H1 (cell line): ENCODE measurements around the gene SNRPA1. TPM values are rescaled to one million over a fixed set of nuclear protein-coding genes. Genes with fewer than 3 reads are reported as not detected.

ENCODE experiments used
- CTCF ChIA-PET: fragments of 300-600 bp; sonication (Branson Sonifier 250); formaldehyde crosslinking; loops from one replicate; lab custom pipeline; 2021; ENCODE audit not compliant: partially characterized antibody; lab: Charles Lee
- POLR2A ChIA-PET: fragments of 300-600 bp; sonication (Branson Sonifier 250); formaldehyde crosslinking; loops from one replicate; lab custom pipeline; 2021; ENCODE audit warnings: inconsistent platforms; ENCODE audit not compliant: partially characterized antibody; lab: Charles Lee
- DNase-seq, 2 experiments: peaks; one replicate each; pipeline versions ENCODE4 v3.0.0 to v3.0.0-alpha.2; 2010 to 2022; ENCODE audit warnings: low spot score in 2 of 2, low read depth in 1 of 2, mixed read lengths in 1 of 2
- FAIRE-seq: peaks from 2 replicates; lab custom pipeline; 2011; peaks lifted over from hg19 to GRCh38; lab: Jason Lieb, UNC
- H2AFZ ChIP-seq: 2 replicates; pipeline ENCODE4 v1.8.1; 2012; ENCODE audit warnings: low read length, inconsistent platforms
- H2AK5ac ChIP-seq: 2 replicates; pipeline ENCODE4 v1.6.1; 2013; ENCODE audit warnings: low read depth, low read length
- H2BK120ac ChIP-seq: replicated peaks from 2 replicates; pipeline ENCODE3; 2013; ENCODE audit warnings: low read depth, low read length, inconsistent platforms
- H2BK12ac ChIP-seq: 2 replicates; pipeline ENCODE4 v1.6.1; 2013; ENCODE audit warnings: low read depth, low read length
- H2BK15ac ChIP-seq: 2 replicates; pipeline ENCODE4 v1.6.1; 2013; ENCODE audit warnings: low read length
- H2BK20ac ChIP-seq: 2 replicates; pipeline ENCODE4 v1.6.1; 2013; ENCODE audit warnings: low read length
- H2BK5ac ChIP-seq: 2 replicates; pipeline ENCODE4 v1.6.1; 2013; ENCODE audit warnings: low read depth, low read length
- H3K14ac ChIP-seq: 2 replicates; pipeline ENCODE4 v1.6.1; 2013; ENCODE audit warnings: inconsistent platforms; ENCODE audit not compliant: insufficient read length
- H3K18ac ChIP-seq: 2 replicates; pipeline ENCODE4 v1.6.1; 2013; ENCODE audit warnings: low read length; ENCODE audit errors: extremely low read depth
- H3K23ac ChIP-seq: 2 replicates; pipeline ENCODE4 v1.6.1; 2013; ENCODE audit warnings: inconsistent platforms; ENCODE audit not compliant: insufficient read length
- H3K23me2 ChIP-seq: 2 replicates; pipeline ENCODE4 v1.6.1; 2013; ENCODE audit warnings: low read depth, low read length
- H3K27ac ChIP-seq: 2 replicates; pipeline ENCODE4 v1.6.1; 2011; ENCODE audit warnings: low read depth, low read length, inconsistent platforms
- H3K27me3 ChIP-seq, 4 experiments: replicated peaks in 1 of 4; 1 replicate in 1 of 4; 2 replicates in 3 of 4; pipeline versions ENCODE4 v1.6.1 to v1.8.1; 2011 to 2013; ENCODE audit warnings: low read length in 3 of 4, mild to moderate bottlenecking in 3 of 4, inconsistent platforms in 2 of 4, mixed read lengths in 2 of 4, moderate library complexity in 1 of 4; ENCODE audit not compliant: control insufficient read depth in 3 of 4, insufficient read depth in 3 of 4; ENCODE audit errors: extremely low read depth in 1 of 4
- H3K36me3 ChIP-seq, 4 experiments: 2 replicates each; pipeline versions ENCODE4 v1.6.1 to v1.8.1; 2011 to 2013; ENCODE audit warnings: mild to moderate bottlenecking in 4 of 4, low read length in 3 of 4, moderate library complexity in 2 of 4, control low read depth in 1 of 4, inconsistent platforms in 1 of 4; ENCODE audit not compliant: insufficient read depth in 4 of 4, control insufficient read depth in 2 of 4
- H3K4ac ChIP-seq: replicated peaks from 2 replicates; pipeline ENCODE3; 2013; ENCODE audit warnings: low read length, low read depth, mixed read lengths, inconsistent platforms; ENCODE audit not compliant: insufficient read length
- H3K4me1 ChIP-seq, 4 experiments: replicated peaks in 1 of 4; 1 replicate in 1 of 4; 2 replicates in 3 of 4; pipeline versions ENCODE4 v1.6.1 to v1.8.1; 2011 to 2013; ENCODE audit warnings: low read length in 3 of 4, inconsistent platforms in 2 of 4, mixed read lengths in 1 of 4; ENCODE audit not compliant: insufficient read depth in 4 of 4, control insufficient read depth in 3 of 4
- H3K4me2 ChIP-seq, 2 experiments: 2 replicates each; pipeline versions ENCODE4 v1.6.1 to v1.8.1; 2011 to 2013; ENCODE audit warnings: low read depth in 2 of 2, low read length in 2 of 2, control low read depth in 1 of 2, inconsistent platforms in 1 of 2, mild to moderate bottlenecking in 1 of 2; ENCODE audit not compliant: insufficient read depth in 1 of 2
- H3K4me3 ChIP-seq, 4 experiments: fragments of 200-600, 300-600 bp in 1 of 4; sonication (generic), shearing (Covaris generic), sonication (Bioruptor Twin) in 1 of 4; 2 replicates each; pipeline versions ENCODE4 v1.5.1 to v1.8.1; 2011 to 2016; ENCODE audit warnings: low read length in 4 of 4, low read depth in 3 of 4, control low read depth in 2 of 4, inconsistent platforms in 2 of 4, mild to moderate bottlenecking in 2 of 4, mixed read lengths in 1 of 4, moderate library complexity in 1 of 4; ENCODE audit not compliant: insufficient read depth in 2 of 4; ENCODE audit errors: extremely low read depth in 1 of 4
- H3K56ac ChIP-seq: replicated peaks from 2 replicates; pipeline ENCODE3; 2013; ENCODE audit warnings: low read depth, mild to moderate bottlenecking, mixed read lengths, low read length, inconsistent platforms; ENCODE audit not compliant: insufficient read length
- H3K79me1 ChIP-seq: 2 replicates; pipeline ENCODE4 v1.6.1; 2013; ENCODE audit warnings: low read depth, low read length, control low read depth
- H3K79me2 ChIP-seq, 2 experiments: 2 replicates each; pipeline versions ENCODE4 v1.6.1 to v1.8.1; 2012 to 2013; ENCODE audit warnings: low read length in 2 of 2, mild to moderate bottlenecking in 2 of 2, inconsistent platforms in 1 of 2; ENCODE audit not compliant: insufficient read depth in 2 of 2, control insufficient read depth in 1 of 2
- H3K9ac ChIP-seq, 4 experiments: replicated peaks in 1 of 4; 1 replicate in 1 of 4; 2 replicates in 3 of 4; pipeline versions ENCODE4 v1.6.1 to v1.8.1; 2011 to 2013; ENCODE audit warnings: low read depth in 3 of 4, low read length in 3 of 4, control low read depth in 2 of 4, mild to moderate bottlenecking in 2 of 4, moderate library complexity in 2 of 4, inconsistent platforms in 1 of 4; ENCODE audit errors: extremely low read depth in 1 of 4
- H3K9me3 ChIP-seq, 2 experiments: 2 replicates each; pipeline versions ENCODE4 v1.6.1 to v1.8.1; 2012 to 2013; ENCODE audit warnings: mild to moderate bottlenecking in 2 of 2, moderate library complexity in 2 of 2, control low read depth in 1 of 2, inconsistent platforms in 1 of 2, low read depth in 1 of 2, low read length in 1 of 2, mixed read lengths in 1 of 2; ENCODE audit not compliant: insufficient read depth in 2 of 2
- H4K20me1 ChIP-seq, 2 experiments: replicated peaks in 1 of 2; 2 replicates each; pipeline versions ENCODE3 to v1.8.1; 2011 to 2013; ENCODE audit warnings: inconsistent platforms in 2 of 2, low read length in 2 of 2, mild to moderate bottlenecking in 1 of 2; ENCODE audit not compliant: insufficient read depth in 2 of 2, control insufficient read depth in 1 of 2
- H4K5ac ChIP-seq: 2 replicates; pipeline ENCODE4 v1.6.1; 2013; ENCODE audit warnings: low read length, low read depth, mixed read lengths, inconsistent platforms; ENCODE audit not compliant: insufficient read length
- H4K8ac ChIP-seq: 2 replicates; pipeline ENCODE4 v1.8.0; 2013; ENCODE audit warnings: mild to moderate bottlenecking, moderate library complexity, low read length, inconsistent platforms; ENCODE audit not compliant: insufficient read depth; ENCODE audit errors: extremely low read depth
- H4K91ac ChIP-seq: replicated peaks from 2 replicates; pipeline ENCODE3; 2013; ENCODE audit warnings: low read length, mixed read lengths, inconsistent platforms; ENCODE audit not compliant: insufficient read length
- BCL11A ChIP-seq, 2 experiments: IDR thresholded peaks; one replicate each; pipeline ENCODE4 v1.6.1; 2011; ENCODE audit warnings: low read depth in 2 of 2, low read length in 2 of 2, mild to moderate bottlenecking in 2 of 2
- EGR1 ChIP-seq: IDR thresholded peaks from 2 replicates; pipeline ENCODE4 v1.6.1; 2011; ENCODE audit warnings: low read depth, low read length, borderline replicate concordance
- SP1 ChIP-seq: IDR thresholded peaks from 2 replicates; pipeline ENCODE4 v1.6.1; 2011; ENCODE audit warnings: low read depth, low read length
- WGBS, 2 experiments: shearing (Covaris generic) in 1 of 2; methylation state at CpG; one replicate each; pipeline versions ENCODE4 v1.1.6 to v1.1.7; 2013 to 2015; ENCODE audit warnings: low lambda C conversion rate in 2 of 2, mixed read lengths in 2 of 2, inconsistent platforms in 1 of 2, low coverage in 1 of 2, missing lambda C conversion rate in 1 of 2; ENCODE audit not compliant: insufficient replicate concordance in 2 of 2, insufficient coverage in 1 of 2, insufficient read length in 1 of 2; ENCODE audit errors: extremely low coverage in 1 of 2, missing lambda C conversion rate in 1 of 2; 5-methylcytosine and 5-hydroxymethylcytosine counted together
- polyA plus RNA-seq, 7 experiments: library from polyadenylated mRNA; depleted of rRNA in 3 of 7; stranded (reverse) in 5 of 7; unstranded in 2 of 7; fragments of >200 nt in 5 of 7; fragments of 200-250 nt in 2 of 7; gene quantifications; 1 replicate in 5 of 7; 2 replicates in 1 of 7; 4 replicates in 1 of 7; pipeline versions ENCODE4 v1.2.1 to v1.2.3, GENCODE V29; 2011 to 2013; ENCODE audit warnings: missing spikeins in 2 of 7, mixed read lengths in 2 of 7
- total RNA-seq: library from RNA; stranded (reverse); fragmentation: NEBNext Ultra II Directional; extraction: Animal tissue kit (Norgen Biotek cat#: 25700); gene quantifications from 2 replicates; pipeline ENCODE4 v1.2.1, GENCODE V29; 2021
- TF ChIP-seq, protein P1 (sequence below): IDR thresholded peaks from 2 replicates; pipeline ENCODE4 v1.6.1; 2011; ENCODE audit warnings: low read depth, mild to moderate bottlenecking, low read length; ENCODE audit not compliant: insufficient read depth

The SNRPA1 gene
- total and polyA plus RNA-seq, 2 of the 8 experiments (the other 6 are each of a cell fraction or from before 2014, with no cell fraction given): 140 to 221 TPM

DNA sequence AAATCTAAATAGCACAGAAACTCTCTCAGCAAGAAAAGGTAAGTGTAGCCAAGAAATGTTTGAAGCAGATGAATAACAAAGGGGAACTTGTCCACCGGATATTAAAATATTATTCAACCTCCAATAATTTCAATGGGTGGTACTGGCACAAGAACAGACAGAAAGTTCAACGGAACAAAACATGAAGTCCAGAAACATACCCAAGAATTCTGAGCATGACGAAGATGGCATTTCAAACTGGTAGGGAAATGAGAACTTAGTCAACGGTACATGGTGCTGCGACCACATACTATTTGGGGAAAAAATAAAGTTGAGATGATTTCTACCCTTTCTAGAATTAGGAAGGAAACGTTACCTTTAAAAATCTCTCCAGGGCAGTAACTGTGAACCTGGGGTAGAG, 48.7 kb downstream of the SNRPA1 start:
- Histone ChIP-seq H3K9ac (no peak overlapping the region), H3K23ac (no peak overlapping the region), H2BK5ac (no peak overlapping the region), H2BK12ac (no peak overlapping the region), H3K14ac (no peak overlapping the region), H3K79me1 (peaks cover 21% of the 10 kb centered on the region), H2AFZ (no peak overlapping the region), H2BK20ac (no peak overlapping the region), H3K27me3 (no peaks in the 10 kb centered on the region), H4K91ac (no peak overlapping the region), H3K4ac (no peak overlapping the region), H3K4me1 (peaks cover 7 to 27% (median 14%) of the 10 kb centered on the region in 4 experiments; a peak in 6 of 7 replicates), H3K56ac (no peak overlapping the region), H3K79me2 (peaks cover 55 to 97% of the 10 kb centered on the region in 2 experiments), H2BK15ac (no peak overlapping the region), H2BK120ac (no peak overlapping the region), H2AK5ac (no peak overlapping the region), H4K5ac (no peak overlapping the region), H3K4me2 (no peak overlapping the region; a peak in 1 of 4 replicates), H4K20me1 (peaks cover 36 to 46% of the 10 kb centered on the region in 2 experiments), H3K27ac (no peak overlapping the region), H3K4me3 (no peak overlapping the region), H3K18ac (no peak overlapping the region), H3K23me2 (peaks cover 9% of the 10 kb centered on the region), H3K36me3 (peaks cover 0 to 3% (median under 1%) of the 10 kb centered on the region in 4 experiments; a peak in 1 of 8 replicates), H3K9me3 (no peaks in the 10 kb centered on the region), H4K8ac (no peak overlapping the region)
- DNase-seq (no peak), FAIRE-seq (no peak)
- WGBS, 2 experiments: 84% methylated on average over 6 of the region's 6 CpGs; no CpG with 5 or more reads in 1 of the 2 experiments
- ChIA-PET CTCF (interaction anchor here (0.9 to 3.0 kb wide), 8 partner anchors 9 to 332 kb away, joined by 3 to 16 read pairs (median 8); no protein-coding TSS in a partner anchor), POLR2A (no interaction called here)
- TF ChIP-seq BCL11A (IDR thresholded peaks at IDR 0.05; ENCODE audit: low read depth in 2 of 2, low read length in 2 of 2) (no peak), EGR1 (no peak), SP1 (no peak)
- TF ChIP-seq, protein P1, sequence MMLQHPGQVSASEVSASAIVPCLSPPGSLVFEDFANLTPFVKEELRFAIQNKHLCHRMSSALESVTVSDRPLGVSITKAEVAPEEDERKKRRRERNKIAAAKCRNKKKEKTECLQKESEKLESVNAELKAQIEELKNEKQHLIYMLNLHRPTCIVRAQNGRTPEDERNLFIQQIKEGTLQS: no peak
